Liver (tissue), 3 donors: ENCODE measurements around the gene TINAGL1.

Experiments used
- CTCF ChIP-seq: fragments of 150-350 bp; IDR thresholded peaks from 2 replicates; pipeline ENCODE4 v1.5.1; 2017; ENCODE audit warnings: improper control_type of control experiment, low read depth, low read length; ENCODE audit not compliant: missing input control
- FOXA1 ChIP-seq: IDR thresholded peaks from 2 replicates; pipeline ENCODE4 v1.6.1; 2016; ENCODE audit warnings: antibody characterized with exemption
- JUND ChIP-seq, 2 donors: IDR thresholded peaks; 2 replicates each; pipeline ENCODE4 v1.6.1; 2016; ENCODE audit warnings: antibody characterized with exemption in 2 of 2
- REST ChIP-seq: IDR thresholded peaks from 2 replicates; pipeline ENCODE4 v1.6.1; 2016; ENCODE audit warnings: antibody characterized with exemption, mild to moderate bottlenecking
- RXRA ChIP-seq, 2 donors: IDR thresholded peaks; 2 replicates each; pipeline ENCODE4 v1.6.1; 2017 to 2018; ENCODE audit warnings: antibody characterized with exemption in 2 of 2, mild to moderate bottlenecking in 1 of 2
- SP1 ChIP-seq: IDR thresholded peaks from 2 replicates; pipeline ENCODE4 v1.6.1; 2018; ENCODE audit warnings: antibody characterized with exemption, mild to moderate bottlenecking
- TAF1 ChIP-seq: conservative IDR thresholded peaks from 2 replicates; pipeline ENCODE4 v1.6.1; 2016; ENCODE audit warnings: antibody characterized with exemption, mild to moderate bottlenecking
- YY1 ChIP-seq: IDR thresholded peaks from 2 replicates; pipeline ENCODE4 v1.6.1; 2016; ENCODE audit warnings: antibody characterized with exemption, mild to moderate bottlenecking
- donor health status: healthy.
- donor health status: healthy.

GRCh38 chr1:31624309-31624708 lies 48.0 kb downstream of the TINAGL1 start:
- TF ChIP-seq CTCF (no peak), RXRA (IDR thresholded peaks at IDR 0.05) (no peak), SP1 (no peak), TAF1 (no peak), JUND (IDR thresholded peaks at IDR 0.05) (no peak), YY1 (no peak), FOXA1 (no peak), REST (no peak)
